Measurements from ENCODE around the gene PAPSS2. TPM values are rescaled to one million over a fixed set of nuclear protein-coding genes. Genes with fewer than 3 reads are reported as not detected.

The PAPSS2 gene
- total and polyA plus RNA-seq, 2 experiments from 2014 or later: 13.2 to 19.6 TPM

DNA sequence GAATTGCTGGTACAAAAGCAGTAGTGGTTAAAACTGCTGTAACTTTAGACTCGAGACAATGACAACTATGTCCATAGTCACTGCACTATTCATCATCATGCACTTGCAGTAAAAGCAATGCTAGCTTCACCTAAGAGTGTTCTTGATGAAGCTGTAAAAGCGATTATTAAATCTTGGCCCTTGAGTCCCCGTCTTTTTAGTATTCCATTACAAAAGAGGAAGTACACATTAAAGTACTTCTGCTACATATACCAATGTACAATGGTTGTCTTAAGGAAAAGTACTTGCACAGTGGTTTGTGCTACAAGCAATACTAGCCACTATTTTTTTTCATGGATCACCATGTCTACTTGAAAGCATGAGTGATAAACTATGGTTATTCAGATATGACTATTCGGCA is 80.0 kb downstream of the PAPSS2 start (continued):
- TF ChIP-seq ZNF462 (CRISPR knock-in tag; IDR thresholded peaks at IDR 0.05): no peak

GRCh38 chr10:87740254-87740655 is 80.6 kb downstream of the PAPSS2 start:
- Histone ChIP-seq H3K4me3 (no peak overlapping the region), H3K27me3 (ENCODE audit: insufficient read depth) (no peaks in the 10 kb centered on the region), H2AFZ (no peak overlapping the region), H3K79me2 (replicated peaks; ENCODE audit: insufficient read depth) (no peaks in the 10 kb centered on the region), H4K20me1 (replicated peaks; ENCODE audit: insufficient read depth) (no peaks in the 10 kb centered on the region), H3F3A (replicated peaks; ENCODE audit: low read depth) (no peaks in the 10 kb centered on the region), H3K27ac (ENCODE audit: low read depth) (no peak overlapping the region), H3K4me2 (no peak overlapping the region), H3K4me1 (ENCODE audit: insufficient read depth) (0 out of 2 replicates have a peak, but pooled peaks cover 7% of the 10 kb centered on the region), H3K36me3 (ENCODE audit: insufficient read depth) (no peaks in the 10 kb centered on the region), H3K9me2 (ENCODE audit: insufficient read depth) (no peaks in the 10 kb centered on the region; the same call in 1 of the 2 replicates)
- H3K4me1 Mint-ChIP-seq: peaks cover 14% of the 10 kb centered on the region
- H3K36me3 Mint-ChIP-seq (ENCODE audit: low read depth): peaks cover 16% of the 10 kb centered on the region
- ATAC-seq (no peak), DNase-seq (ENCODE audit: low spot score) (no peak)
- no peak overlapping the region for H3K4me3 Mint-ChIP-seq
- no peaks in the 10 kb centered on the region for H3K9me3 Mint-ChIP-seq
- no peak overlapping the region for H3K27ac Mint-ChIP-seq
- no peaks in the 10 kb centered on the region for H3K27me3 Mint-ChIP-seq (ENCODE audit: insufficient read depth, low read depth, poor library complexity)
- TF ChIP-seq STAT1 (IDR thresholded peaks at IDR 0.05; ENCODE audit: unreplicated experiment) (no peak), JUNB (IDR thresholded peaks at IDR 0.05; ENCODE audit: unreplicated experiment) (no peak), ZNF462 (CRISPR knock-in tag; IDR thresholded peaks at IDR 0.05) (no peak), CTCF (conservative IDR thresholded peaks at IDR 0.05; ENCODE audit: low read depth in 2 of 2) (no peak), EZH2phosphoT487 (IDR thresholded peaks at IDR 0.05; ENCODE audit: unreplicated experiment) (no peak), NANOG (IDR thresholded peaks at IDR 0.05; ENCODE audit: borderline replicate concordance) (no peak), ETS1 (IDR thresholded peaks at IDR 0.05) (no peak)

Data from GM23338 (cell line).